Dermis blood vessel endothelial cell (primary cell): ENCODE measurements around the gene KRT84. TPM values are rescaled to one million over a fixed set of nuclear protein-coding genes. Genes with fewer than 3 reads are reported as not detected.
A peak's percentile ranks its signal among the peaks of the same experiment; 100 is the strongest.
"Not testable (repeated sequence)": the region's sequence is repeated elsewhere in the genome, so short reads cannot be mapped to it uniquely, and the experiment has no call there.

Experiments
- DNase-seq: peaks from one replicate; pipeline ENCODE4 v3.0.0; 2010
- total RNA-seq: library from RNA; depleted of rRNA; stranded (reverse); fragments of >200 nt; gene quantifications from 2 replicates; pipeline ENCODE4 v1.2.3, GENCODE V29; 2014

Gene KRT84
- total RNA-seq, 1 donor from 2014 or later = not detected

DNA sequence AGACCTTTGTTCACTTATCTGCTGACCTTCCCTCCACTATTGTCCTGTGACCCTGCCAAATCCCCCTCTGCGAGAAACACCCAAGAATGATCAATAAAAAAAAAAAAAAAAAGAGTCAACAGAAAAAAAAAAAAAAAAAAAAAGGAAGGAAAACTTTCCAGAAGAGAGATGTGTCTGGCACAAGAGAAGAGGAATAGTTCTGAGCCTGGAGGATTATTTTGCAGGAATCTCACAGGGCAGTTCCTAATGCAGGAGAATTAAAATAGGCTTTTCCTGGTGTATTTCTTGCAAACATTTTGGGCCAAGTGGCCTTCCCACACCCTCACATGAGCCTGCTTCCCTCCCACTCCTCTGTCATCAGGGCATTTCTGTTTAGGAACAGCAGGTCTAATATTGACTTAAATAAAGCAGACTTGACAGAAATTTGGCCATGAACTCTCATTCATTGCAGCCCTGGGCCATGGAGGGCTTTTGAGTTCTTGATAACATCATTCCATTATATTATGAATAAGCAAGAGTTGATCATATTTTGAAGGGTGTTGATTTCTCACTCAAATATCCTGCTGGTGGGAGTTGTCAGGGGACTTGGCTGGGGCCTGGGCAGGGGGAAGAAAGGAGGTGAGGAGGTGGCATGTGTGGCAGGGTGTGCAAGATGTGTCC lies 25.3 kb upstream of the KRT84 start:
- not testable (repeated sequence) for DNase-seq

DNA sequence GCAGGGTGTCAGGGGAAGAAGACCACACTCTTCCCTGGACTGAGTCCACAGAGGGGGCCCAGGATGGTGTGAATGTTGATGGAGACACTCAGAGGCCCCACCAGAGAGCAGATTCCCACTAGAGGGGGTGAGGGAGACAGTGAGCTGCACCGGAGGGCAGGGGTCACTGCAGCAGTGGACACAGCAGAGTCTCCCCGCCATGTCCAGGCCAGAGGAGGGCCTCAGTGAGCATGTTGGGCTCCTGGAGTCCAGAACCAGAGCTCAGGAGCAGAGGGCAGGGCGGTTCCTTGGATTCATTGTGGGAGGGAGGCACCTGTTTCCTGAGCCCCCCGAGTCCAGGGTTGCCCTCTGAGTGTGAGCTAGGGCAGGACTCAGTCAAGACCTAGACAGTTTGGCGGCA lies 22.5 kb upstream of the KRT84 start:
- no peak for DNase-seq

DNA sequence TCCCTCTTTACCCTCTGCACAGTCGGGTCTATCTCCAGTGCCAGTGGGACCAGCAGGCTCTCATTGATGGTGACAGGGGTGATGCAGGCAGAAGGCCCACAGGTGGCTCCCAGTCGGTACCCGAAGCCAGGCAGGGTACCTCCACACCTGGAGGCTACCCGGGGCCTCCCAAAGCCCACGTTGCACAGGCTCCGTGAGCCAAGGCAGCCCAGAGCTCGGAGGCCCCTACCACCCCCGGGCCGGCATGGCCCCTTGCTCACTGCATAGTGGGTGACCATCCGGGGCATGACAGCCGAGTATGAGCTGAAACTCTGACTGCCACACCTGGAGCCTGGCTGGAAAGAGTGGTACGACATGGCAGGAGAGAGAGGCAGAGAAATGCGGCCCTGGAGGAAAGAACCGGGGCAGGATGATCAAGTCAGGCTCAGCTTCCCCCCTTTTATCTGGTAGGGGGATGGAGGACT lies 20.5 kb upstream of the KRT84 start, which contains the start of gene KRT82:
KRT82 (minus strand) TSS at position 414 of the 464 bp plus-strand sequence; CDS start at position 356, 58 bp downstream.
- no peak for DNase-seq

DNA sequence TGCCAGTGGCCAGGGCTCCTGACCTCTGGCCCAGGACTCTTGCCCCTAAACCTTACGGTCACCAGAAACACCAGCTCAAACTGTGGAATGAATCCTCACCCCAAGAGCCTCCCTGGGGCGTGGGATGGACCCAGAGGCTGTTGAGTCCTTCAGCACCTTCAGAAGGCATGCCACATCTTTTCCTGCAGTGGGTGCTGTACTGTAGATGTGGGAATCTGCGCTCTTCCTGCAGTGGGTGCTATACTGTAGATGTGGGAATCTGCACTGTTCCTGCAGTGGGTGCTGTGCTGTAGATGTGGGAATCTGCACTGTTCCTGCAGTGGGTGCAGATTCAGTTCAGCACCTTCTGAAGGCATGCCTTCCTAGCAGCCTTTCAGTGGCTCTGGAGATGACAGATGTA lies 19.5 kb upstream of the KRT84 start:
- no peak for DNase-seq

DNA sequence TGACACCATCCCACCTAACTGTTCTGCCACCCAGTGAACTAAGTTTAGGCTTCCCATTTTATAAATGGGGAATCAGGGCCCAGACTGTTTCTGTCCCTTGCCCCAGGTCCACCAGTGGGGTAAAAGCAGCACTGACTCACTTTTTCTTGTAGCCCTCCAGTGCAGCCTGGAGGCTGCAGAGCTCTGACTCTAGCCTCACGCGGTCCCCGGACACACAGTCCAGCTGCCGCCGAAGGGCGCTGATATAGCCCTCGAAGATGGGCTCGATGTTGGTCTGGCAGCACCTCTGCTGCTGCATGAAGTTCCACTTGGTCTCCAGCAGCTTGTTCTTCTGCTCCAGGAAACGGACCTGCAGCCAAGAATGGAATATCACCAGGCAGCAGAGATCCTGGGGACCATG lies 18.1 kb upstream of the KRT84 start:
- no peak for DNase-seq

DNA sequence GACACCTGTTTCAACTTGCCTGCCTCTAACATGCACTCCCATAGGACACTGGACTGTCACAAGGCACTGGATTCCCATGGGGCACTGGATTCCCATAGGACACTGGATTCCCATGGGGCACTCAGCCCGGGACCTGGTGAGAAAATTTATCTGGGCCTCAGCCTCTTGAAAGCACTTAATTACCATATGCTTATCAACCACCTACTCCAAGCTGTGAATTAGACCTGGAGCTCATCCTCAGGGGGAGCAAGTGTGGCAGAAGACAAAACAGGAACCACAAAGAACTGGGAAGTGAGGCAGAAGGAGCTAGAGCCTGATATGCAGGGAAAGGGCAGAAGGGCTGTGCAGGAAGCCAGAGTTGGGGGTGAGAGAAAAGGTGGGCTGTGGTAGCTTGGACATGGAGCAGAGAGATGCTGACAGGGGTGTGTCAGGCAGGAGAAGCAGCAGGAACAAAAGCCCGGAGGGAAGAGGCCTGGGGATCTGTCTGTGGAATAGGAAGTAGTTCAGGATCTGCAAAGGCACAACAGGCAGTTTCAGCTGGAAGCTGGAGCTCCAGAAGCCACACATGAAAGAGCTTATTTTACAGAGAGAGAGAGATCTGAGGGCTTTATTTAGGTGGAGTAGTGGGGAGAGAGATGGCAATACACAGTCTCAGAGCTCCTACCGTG lies 17.6 kb upstream of the KRT84 start:
- no peak for DNase-seq

DNA sequence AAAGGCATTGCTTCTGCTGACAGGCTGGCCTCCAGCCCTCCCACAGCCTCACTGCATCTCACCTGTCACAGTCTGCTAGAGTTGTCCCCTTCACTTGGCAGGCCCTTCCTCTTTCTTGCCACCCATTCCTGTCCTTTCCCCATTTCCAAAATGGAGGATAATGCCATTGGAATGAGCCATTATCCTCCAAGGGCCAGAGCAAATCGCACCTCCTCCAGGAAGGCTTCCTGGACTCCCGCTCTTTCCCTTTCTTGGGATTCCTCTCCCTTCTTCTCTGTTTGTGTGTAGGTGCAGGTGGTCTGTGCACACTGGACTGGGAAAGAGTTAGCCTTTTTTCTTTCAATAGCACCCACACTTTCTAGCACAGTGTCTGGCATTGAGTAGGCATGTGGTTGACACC lies 16.9 kb upstream of the KRT84 start:
- DNase-seq = no peak

DNA sequence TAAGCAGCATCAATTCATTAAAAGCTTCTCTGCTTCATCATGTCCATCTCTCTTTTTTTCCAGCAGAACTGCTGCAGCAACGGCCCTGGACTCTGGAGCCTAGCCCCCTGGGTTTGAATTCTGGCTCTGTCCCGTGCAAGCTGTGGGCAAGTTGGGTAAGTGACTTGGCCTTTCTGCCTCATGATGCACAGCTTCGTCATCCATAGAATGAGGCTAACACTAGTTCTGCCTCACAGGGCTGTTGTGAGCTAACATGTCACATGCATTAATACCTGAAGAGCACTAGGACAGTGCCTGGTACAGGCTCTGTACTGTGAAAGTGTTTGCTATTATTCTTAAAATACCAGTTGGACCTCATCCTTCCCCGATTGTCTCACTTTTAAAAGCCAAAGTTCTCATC lies 16.5 kb upstream of the KRT84 start:
- no peak for DNase-seq

DNA sequence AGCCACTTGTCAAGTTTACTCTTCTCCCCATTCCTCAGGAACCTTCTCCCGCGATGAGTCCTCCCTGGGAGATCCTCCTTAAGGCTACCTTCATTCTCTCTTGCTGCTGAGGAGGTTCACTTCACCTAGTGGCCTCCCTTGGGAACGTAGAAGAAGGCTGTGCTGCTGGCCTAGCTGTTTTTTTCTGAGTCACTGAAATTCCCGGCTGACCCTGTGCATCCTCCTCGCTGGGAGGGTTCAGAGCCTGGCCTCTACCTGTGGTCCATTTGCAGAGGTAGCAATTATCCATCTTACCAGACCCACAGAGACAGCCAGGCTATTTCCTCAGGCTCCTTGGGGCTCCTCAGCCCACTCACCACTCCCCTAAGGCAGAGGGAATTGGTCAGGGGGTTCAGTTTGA lies 16.1 kb upstream of the KRT84 start:
- DNase-seq = no peak

DNA sequence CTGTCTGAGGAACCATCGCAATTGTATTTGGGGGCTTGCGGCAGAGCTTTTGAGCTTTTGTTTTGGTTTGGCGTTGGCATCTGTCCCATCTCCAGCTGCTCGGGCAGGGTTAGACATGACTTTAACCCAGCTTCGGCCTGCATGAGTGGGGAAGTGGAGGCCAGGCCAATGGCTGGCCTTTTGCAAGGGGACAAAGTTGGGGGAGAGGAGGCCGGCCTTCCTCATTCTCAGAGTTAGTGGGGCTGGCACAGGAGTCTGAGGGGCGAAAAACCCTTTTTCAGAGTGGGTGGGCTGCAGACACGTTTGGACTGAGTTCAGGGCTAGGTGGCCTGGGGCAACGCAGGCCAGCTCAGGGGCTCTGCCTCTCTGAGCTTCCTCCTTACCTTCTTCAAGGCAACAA lies 15.5 kb upstream of the KRT84 start:
- no peak for DNase-seq

DNA sequence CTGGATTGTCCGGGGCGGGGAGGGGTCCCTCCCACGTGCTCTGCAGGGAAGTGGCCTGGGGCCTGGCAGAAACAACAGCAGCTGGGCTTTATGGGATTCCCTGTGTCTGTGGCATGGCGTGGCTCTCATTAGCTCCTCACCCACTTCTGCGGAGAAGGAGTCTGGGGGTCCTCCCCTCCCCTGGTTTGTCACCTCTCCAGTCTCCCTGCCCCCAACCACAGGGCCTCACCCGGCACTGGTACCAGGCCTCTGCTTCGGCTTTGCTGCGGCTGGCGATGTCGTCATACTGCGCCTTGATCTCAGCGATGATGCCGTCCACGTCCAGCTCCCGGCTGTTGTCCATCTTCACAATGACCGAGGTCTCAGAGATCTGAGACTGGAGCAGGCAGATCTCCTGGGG lies 14.3 kb upstream of the KRT84 start:
- DNase-seq = no peak

DNA sequence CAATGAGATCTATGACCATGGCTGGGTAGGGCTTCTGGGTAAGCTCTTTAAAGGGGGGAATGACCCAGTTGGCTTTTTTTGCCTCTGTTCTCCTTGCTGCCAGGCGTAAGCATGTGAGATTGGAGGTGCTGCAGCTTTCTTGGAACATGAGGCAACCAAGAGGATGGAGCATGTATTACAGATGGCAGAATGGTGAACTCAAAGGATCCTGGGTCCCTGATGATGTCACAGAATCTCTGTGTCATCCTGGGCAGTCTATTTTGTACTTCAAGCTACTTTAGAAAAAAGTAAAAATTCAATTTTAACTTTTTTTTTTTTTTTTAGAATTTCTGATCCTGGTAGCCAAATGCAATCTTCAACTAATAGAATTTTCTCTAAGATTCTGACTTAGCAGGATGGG lies 12.7 kb upstream of the KRT84 start:
- DNase-seq = no peak

DNA sequence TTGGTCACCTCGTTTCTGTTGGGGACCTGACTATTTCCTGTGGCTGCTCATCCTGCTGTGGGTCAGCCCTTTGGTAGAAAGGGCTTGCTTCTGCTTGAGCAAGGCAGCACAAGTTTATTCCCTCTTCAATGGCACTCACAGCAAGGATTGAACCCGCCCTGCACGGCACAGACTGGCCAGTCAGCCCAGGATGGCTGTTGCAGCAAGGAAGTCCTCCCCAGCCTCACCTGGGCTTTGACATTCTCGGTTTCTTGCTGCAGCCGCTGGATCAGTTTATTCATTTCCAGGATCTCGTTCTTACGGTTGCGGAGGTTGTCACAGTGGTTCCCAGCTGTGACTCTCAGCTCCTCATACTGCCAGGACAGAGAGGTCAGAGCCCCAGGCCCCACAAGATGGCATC lies 11.2 kb upstream of the KRT84 start:
- DNase-seq = no peak

DNA sequence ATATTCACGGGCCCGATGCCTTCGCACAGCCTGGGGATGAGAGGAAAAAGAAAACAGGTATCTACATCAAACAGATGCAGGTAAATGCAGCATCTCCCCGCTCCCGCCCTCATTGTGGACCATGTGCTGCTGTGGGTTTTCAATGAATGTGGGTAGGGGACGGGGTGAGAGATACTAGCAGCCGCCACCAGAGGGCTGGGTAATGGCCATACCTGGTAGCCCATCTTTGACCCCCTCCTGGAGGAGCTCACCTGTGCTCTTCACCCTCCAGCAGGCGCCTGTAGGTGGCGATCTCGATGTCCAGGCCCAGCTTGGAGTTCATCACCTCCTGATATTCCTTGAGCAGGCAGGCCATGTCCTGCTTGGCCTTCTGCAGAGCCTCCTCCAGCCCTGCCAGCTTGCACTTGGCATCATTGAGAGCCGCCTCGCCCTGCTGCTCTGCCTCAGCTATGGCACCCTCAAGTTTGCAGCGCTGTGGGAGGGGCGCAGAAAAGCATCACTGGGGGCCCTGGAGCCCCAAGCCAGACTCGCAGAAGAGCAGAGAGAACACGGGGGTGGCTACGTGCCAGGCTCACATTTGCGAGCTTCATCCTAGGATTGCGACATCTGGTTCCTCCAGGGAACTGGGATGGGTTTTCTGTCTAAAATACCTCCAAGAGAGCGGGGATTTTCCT lies 10.4 kb upstream of the KRT84 start:
- DNase-seq = no peak

DNA sequence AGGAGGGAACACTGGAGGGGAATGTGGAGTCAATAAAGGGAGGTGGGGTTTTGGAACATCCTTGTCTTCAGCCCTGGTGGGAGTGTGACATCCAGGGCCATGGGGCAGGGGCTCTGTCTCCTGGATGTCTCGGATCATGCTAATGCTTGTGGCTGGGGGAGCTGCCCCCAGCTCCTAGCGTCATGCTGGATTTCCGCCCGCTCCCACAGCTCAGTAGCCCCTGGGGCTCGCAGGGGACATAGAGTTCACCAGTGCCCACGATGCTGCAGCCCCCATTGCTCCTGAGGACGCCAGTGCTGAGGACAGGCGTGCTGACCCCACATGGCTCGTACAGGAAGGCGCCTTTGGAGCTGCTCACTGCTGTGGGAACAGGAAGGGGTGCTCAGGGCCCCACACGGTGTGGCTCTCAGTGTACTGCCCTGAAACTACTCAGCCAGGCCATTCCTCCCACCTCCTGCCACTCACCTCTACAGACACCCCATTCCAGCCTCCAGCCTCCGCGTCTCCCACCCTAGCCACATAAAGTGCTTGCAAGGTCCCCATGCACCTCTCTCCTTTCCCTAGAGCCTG lies 9.5 kb upstream of the KRT84 start:
- DNase-seq = no peak

DNA sequence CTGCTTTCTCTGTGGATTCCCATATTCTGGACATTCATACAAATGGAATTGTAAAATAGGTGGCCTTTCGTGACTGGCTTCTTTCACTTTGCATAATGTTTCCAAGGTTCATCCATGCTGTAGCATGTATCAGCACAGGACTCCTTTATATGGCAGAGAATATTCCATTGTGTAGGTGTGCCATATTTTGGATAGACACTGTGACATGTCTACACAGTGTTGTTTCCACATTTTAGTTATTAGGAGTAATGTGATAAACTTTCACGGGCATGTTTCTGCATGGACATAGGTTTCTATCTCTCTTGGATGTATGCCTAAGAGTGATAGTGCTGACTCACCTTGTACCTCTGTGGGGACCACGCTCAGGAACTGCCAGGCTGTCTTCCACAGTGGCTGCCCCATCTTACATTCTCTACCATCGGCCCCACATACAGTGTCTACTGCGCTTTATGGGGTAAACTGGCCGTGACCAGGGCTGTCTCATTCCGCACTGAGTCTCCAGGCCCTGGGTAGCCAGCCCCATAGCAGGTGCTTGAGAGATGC lies 7.1 kb upstream of the KRT84 start:
- DNase-seq = no peak

DNA sequence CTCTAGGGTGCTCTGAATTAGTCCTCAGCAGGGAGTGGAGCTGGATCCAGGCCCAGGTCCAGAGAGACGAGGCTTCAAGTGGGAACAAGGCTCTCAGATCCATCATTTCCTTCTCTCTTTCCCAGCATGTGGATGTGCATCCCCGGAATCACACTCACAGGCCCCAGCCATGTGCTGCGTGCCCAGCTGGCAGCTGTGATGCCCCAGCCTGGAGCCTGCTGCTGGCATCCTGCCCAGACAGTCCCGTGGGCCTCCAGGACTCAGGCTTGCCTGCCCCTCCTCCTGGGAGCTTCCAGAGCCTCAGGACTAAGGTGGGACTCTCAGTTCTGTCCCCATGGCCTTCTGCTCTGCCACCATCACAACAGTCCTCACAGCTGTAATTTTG lies 6.2 kb upstream of the KRT84 start:
- peak; percentile 10 for DNase-seq

DNA sequence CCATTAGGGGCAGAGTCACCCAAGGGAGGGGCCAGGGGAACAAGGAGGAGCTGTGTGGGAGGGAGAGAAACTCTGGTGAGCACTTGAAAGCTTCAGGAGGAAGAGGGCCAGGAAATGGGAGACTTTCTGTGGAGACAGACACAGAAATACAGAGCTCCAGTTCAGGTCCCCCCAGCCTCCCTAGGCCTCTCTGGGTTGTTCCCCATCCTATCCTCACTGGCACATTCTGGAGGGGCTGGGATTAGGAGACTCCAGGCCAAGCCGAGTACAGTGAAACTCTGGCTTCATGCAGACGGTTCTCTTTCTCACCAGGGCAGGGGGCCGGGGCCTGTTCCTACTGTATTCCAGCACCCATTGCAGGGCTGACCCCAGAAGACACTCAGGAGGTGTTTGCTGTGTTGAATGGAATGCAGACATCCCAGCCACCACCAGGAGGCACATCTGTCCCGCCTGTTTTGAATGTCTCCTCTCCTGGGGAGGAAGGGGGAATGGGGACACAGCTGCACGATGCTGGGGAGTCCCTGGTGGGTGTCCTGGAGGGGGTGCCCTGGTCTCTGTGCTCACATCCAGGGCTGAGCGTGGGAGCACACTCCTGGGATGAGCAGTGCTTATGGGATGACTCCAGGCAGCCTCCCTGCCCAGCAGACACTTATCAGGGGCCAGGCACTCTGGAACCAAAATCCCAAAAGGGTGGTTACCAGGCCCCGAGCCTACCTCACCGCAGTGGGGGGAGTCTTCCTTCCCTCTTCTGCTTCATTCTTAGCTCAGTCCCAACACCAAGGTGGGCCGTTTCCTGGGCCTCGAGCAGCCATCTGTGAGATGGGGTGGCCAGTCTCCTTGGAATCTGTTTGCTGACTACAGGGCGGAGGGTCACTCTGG lies 5.5 kb upstream of the KRT84 start:
- peak; percentile 36 for DNase-seq

DNA sequence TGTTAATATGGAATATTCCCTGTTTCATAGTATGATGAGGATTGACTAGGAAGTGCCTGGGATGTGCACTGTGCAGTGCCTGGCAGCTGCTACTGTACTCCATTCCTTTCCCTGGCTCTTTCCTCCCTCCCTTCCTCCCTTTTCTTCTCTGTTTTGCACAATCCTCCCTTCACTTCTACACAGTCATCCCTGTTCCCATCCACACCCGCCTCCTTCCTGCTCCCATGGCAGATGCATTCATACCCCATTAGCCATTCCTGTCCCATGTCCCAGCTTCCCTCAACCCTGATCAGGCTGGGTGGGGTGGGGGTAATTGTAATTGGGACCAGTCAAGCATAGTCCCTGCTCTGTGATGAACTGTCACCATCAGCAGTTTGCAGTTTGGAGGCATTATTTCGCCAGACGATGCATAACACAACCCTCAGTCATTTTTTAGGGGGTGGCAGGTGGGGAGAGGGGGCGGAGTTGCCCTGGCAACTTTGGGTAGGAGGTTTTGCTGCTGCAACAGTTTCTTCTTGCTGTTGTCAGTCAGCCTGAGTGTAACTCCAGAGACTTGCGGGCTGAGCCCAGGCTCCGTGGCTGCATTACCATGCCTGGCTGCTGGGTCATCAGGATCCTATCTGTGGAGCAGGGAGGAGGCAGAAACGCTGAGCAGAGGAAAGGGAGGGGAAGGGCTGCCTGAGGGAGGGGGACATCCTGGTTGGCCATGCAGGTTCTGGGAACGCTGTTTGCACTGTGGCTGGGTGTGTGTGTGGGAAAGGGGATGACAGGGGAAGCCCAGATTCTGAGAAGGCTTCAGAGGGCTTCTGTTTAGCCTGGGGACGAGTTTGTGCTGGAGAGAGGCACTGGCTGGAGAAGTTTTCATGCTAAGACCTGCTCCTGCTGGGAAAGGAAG lies 4.1 kb upstream of the KRT84 start:
- no peak for DNase-seq

DNA sequence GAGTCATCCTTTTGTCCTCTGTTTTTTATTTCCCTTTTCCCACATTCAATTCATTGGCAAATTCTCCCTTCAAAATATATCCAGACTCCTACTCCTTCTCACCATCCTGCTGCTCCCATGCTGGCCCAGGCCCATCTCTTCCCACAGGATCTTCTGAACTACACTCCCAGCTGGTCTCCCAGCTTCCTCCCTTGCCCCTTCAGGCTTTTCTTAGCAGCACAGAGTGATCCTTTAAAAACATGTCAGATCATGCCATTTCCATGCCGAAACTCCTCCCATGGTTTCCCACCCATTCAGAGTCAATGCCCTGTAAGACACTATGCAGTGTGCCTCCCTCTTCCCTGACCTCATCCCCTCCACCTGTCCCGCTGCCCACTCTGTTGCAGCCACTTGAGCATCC lies 2.4 kb upstream of the KRT84 start:
- DNase-seq = no peak

DNA sequence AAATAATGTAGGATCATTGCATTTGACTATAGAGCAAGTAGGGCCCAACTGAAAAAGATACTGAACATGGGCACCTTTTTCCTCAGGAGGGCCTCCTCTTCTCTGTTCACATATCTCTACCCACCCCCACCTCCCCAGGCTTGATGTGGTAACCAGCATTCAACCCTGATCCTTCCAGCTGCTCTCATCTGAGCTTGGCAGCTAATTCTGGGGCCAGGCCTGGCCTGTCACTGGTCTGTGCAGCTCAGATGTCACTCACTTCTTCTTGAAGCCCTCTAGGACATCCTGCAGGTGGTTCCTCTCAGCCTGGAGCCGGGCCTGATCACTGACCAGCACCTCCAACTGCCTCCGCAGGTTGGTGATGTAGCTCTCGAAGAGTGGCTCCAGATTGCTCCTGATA lies 2.1 kb downstream of the KRT84 start:
- DNase-seq = no peak
